DOHH2 (cell line): ENCODE measurements around the gene FAM20C.

Source experiments
- EZH2phosphoT487 ChIP-seq: fragments of 200-600 bp; sonication (generic); IDR thresholded peaks from 2 replicates; pipeline ENCODE4 v1.6.1; 2017; ENCODE audit warnings: borderline replicate concordance, mild to moderate bottlenecking, antibody characterized with exemption, low read length, moderate library complexity, mixed read lengths
- TF ChIP-seq, protein P1 (sequence below): fragments of 200-600 bp; sonication (generic); IDR thresholded peaks from one replicate; pipeline ENCODE4 v1.5.1; 2014; ENCODE audit warnings: antibody characterized with exemption, mild to moderate bottlenecking, low read depth, low read length; ENCODE audit not compliant: poor library complexity, severe bottlenecking

DNA sequence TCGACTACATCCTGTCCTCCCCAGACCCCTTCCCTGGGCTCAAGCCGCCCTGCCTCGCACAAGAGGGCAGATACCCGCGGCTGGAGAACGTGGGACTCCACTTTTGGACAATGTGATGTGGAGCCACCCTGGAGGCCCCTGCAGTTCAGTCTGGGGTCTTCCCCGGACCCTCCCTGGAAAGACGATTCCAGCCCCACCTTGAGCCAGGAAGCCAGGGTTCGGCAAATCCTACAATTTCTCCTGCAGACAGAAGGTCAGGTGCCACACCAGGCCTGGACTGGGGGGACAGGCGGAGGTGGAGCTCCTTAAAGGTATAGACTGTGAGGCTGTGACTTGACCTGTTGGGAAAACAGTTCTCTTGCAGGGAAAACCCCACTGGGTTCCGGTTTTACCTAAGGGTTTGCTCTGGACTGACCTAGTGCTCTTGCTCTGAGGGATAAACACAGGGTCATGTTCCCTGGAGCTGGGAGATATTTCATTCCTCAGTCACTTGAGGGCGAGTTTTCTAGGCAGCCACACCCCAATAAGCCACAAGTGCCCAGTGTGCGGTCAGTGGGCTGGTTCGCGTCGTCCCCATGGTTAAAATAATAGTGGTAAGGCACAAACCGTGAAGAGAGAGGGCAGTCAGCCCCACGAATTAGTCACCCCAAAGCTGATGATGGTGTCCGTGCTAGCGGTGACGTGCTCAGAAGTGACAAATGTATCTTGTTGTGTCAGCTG is 99.2 kb downstream of the FAM20C start:
- TF ChIP-seq, protein P1, sequence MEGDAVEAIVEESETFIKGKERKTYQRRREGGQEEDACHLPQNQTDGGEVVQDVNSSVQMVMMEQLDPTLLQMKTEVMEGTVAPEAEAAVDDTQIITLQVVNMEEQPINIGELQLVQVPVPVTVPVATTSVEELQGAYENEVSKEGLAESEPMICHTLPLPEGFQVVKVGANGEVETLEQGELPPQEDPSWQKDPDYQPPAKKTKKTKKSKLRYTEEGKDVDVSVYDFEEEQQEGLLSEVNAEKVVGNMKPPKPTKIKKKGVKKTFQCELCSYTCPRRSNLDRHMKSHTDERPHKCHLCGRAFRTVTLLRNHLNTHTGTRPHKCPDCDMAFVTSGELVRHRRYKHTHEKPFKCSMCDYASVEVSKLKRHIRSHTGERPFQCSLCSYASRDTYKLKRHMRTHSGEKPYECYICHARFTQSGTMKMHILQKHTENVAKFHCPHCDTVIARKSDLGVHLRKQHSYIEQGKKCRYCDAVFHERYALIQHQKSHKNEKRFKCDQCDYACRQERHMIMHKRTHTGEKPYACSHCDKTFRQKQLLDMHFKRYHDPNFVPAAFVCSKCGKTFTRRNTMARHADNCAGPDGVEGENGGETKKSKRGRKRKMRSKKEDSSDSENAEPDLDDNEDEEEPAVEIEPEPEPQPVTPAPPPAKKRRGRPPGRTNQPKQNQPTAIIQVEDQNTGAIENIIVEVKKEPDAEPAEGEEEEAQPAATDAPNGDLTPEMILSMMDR, result no peak
- no peak for TF ChIP-seq EZH2phosphoT487
